DOHH2 (cell line): ENCODE results near the gene IZUMO1R.

Source experiments
- H3F3A ChIP-seq: fragments of 200-600 bp; sonication (generic), shearing (Covaris generic); 2 replicates; pipeline ENCODE4 v1.6.0; 2016; ENCODE audit warnings: antibody characterized with exemption, mild to moderate bottlenecking; ENCODE audit not compliant: control insufficient read depth, insufficient read depth
- H3K27ac ChIP-seq: fragments of 200-600 bp; sonication (generic); 2 replicates; pipeline ENCODE4 v1.5.1; 2014; ENCODE audit warnings: low read depth, mild to moderate bottlenecking, low read length, moderate library complexity
- H3K27me3 ChIP-seq: fragments of 200-600 bp; sonication (generic); 2 replicates; pipeline ENCODE4 v1.6.1; 2014; ENCODE audit warnings: mild to moderate bottlenecking, low read length, mixed read lengths; ENCODE audit not compliant: control insufficient read depth
- H3K36me3 ChIP-seq: fragments of 200-600 bp; sonication (generic); 2 replicates; pipeline ENCODE4 v1.6.1; 2014; ENCODE audit warnings: mild to moderate bottlenecking, low read length, moderate library complexity, mixed read lengths; ENCODE audit not compliant: control insufficient read depth
- H3K4me1 ChIP-seq: fragments of 200-600 bp; sonication (generic); 2 replicates; pipeline ENCODE4 v1.6.1; 2014; ENCODE audit warnings: mild to moderate bottlenecking, low read length, mixed read lengths; ENCODE audit not compliant: control insufficient read depth
- H3K4me2 ChIP-seq: fragments of 200-600 bp; sonication (generic); 2 replicates; pipeline ENCODE4 v1.6.0; 2014; ENCODE audit warnings: mild to moderate bottlenecking, low read length, moderate library complexity
- H3K4me3 ChIP-seq: fragments of 200-600 bp; sonication (generic); 2 replicates; pipeline ENCODE4 v1.5.1; 2014; ENCODE audit warnings: mild to moderate bottlenecking, low read length, mixed read lengths
- H3K79me2 ChIP-seq: fragments of 200-600 bp; sonication (generic); 2 replicates; pipeline ENCODE4 v1.6.1; 2014; ENCODE audit warnings: mild to moderate bottlenecking, low read length, mixed read lengths; ENCODE audit not compliant: control insufficient read depth
- H3K9me2 ChIP-seq: fragments of 200-600 bp; sonication (generic); replicated peaks from 2 replicates; pipeline ENCODE4 v1.6.1; 2014; ENCODE audit warnings: mild to moderate bottlenecking, low read length, mixed read lengths; ENCODE audit not compliant: control insufficient read depth
- H3K9me3 ChIP-seq: fragments of 200-600 bp; sonication (generic); 2 replicates; pipeline ENCODE4 v1.6.1; 2014; ENCODE audit warnings: antibody characterized with exemption, low read length, mixed read lengths; ENCODE audit not compliant: control insufficient read depth, insufficient read depth
- H4K20me1 ChIP-seq: fragments of 200-600 bp; sonication (generic); 2 replicates; pipeline ENCODE4 v1.6.0; 2014; ENCODE audit warnings: low read depth, mild to moderate bottlenecking, antibody characterized with exemption, low read length, moderate library complexity; ENCODE audit not compliant: control insufficient read depth, insufficient read depth
- CTCF ChIP-seq: fragments of 200-600 bp; sonication (generic); IDR thresholded peaks from one replicate; pipeline ENCODE4 v1.5.1; 2014; ENCODE audit warnings: antibody characterized with exemption, mild to moderate bottlenecking, low read depth, low read length; ENCODE audit not compliant: poor library complexity, severe bottlenecking
- EZH2phosphoT487 ChIP-seq: fragments of 200-600 bp; sonication (generic); IDR thresholded peaks from 2 replicates; pipeline ENCODE4 v1.6.1; 2017; ENCODE audit warnings: borderline replicate concordance, mild to moderate bottlenecking, antibody characterized with exemption, low read length, moderate library complexity, mixed read lengths

The IZUMO1R gene

GRCh38 chr11:94307101-94307791 lies 2.9 kb downstream of the IZUMO1R start:
- Histone ChIP-seq H3K27me3 (0 out of 2 replicates have a peak, but pooled peaks cover 2% of the 10 kb centered on the region), H3K79me2 (no peaks in the 10 kb centered on the region), H3K4me2 (no peak overlapping the region), H4K20me1 (no peaks in the 10 kb centered on the region), H3K9me2 (no peaks in the 10 kb centered on the region), H3K4me1 (no peaks in the 10 kb centered on the region), H3F3A (no peaks in the 10 kb centered on the region), H3K9me3 (no peaks in the 10 kb centered on the region), H3K4me3 (no peak overlapping the region), H3K36me3 (no peaks in the 10 kb centered on the region), H3K27ac (no peak overlapping the region)
- no peak for TF ChIP-seq EZH2phosphoT487
- TF ChIP-seq CTCF, result no peak

- Histone ChIP-seq H3K9me3 (no peaks in the 10 kb centered on the region), H3K79me2 (no peaks in the 10 kb centered on the region), H3K4me2 (no peak overlapping the region), H3K4me3 (no peak overlapping the region), H3K4me1 (no peaks in the 10 kb centered on the region), H3K27ac (no peak overlapping the region), H3K27me3 (no peaks in the 10 kb centered on the region), H4K20me1 (no peaks in the 10 kb centered on the region), H3K9me2 (no peaks in the 10 kb centered on the region), H3F3A (no peaks in the 10 kb centered on the region), H3K36me3 (no peaks in the 10 kb centered on the region)
- TF ChIP-seq EZH2phosphoT487 (no peak), CTCF (no peak)
Measured at GRCh38 chr11:94308024-94308423, 3.6 kb downstream of the IZUMO1R start.

GRCh38 chr11:94309757-94310156 lies 5.4 kb downstream of the IZUMO1R start:
- H3K27ac ChIP-seq, result no peak overlapping the region
- H3K27me3 ChIP-seq, result no peaks in the 10 kb centered on the region
- no peaks in the 10 kb centered on the region for H3K9me3 ChIP-seq
- H3K79me2 ChIP-seq, result no peaks in the 10 kb centered on the region
- TF ChIP-seq CTCF (no peak), EZH2phosphoT487 (no peak)
- H4K20me1 ChIP-seq, result no peaks in the 10 kb centered on the region
- no peak overlapping the region for H3K4me2 ChIP-seq
- H3K9me2 ChIP-seq, result no peaks in the 10 kb centered on the region
- H3F3A ChIP-seq, result no peaks in the 10 kb centered on the region
- H3K4me3 ChIP-seq, result no peak overlapping the region
- no peaks in the 10 kb centered on the region for H3K36me3 ChIP-seq
- H3K4me1 ChIP-seq, result no peaks in the 10 kb centered on the region
